GM10266 (cell line): Measurements from ENCODE around the gene ADAMTS1.
"Not testable (repeated sequence)": the region's sequence is repeated elsewhere in the genome, so short reads cannot be mapped to it uniquely, and the experiment has no call there.

Experiments used
- DNase-seq: peaks from one replicate; pipeline ENCODE4 v3.0.0; 2012; ENCODE audit errors: extremely low spot score
- TF ChIP-seq, protein P1 (sequence below): IDR thresholded peaks from 2 replicates; pipeline ENCODE4 v1.5.1; 2012; ENCODE audit warnings: mild to moderate bottlenecking, low read depth; ENCODE audit not compliant: control insufficient read depth, insufficient read depth; ENCODE audit errors: missing control alignments

The ADAMTS1 gene

DNA sequence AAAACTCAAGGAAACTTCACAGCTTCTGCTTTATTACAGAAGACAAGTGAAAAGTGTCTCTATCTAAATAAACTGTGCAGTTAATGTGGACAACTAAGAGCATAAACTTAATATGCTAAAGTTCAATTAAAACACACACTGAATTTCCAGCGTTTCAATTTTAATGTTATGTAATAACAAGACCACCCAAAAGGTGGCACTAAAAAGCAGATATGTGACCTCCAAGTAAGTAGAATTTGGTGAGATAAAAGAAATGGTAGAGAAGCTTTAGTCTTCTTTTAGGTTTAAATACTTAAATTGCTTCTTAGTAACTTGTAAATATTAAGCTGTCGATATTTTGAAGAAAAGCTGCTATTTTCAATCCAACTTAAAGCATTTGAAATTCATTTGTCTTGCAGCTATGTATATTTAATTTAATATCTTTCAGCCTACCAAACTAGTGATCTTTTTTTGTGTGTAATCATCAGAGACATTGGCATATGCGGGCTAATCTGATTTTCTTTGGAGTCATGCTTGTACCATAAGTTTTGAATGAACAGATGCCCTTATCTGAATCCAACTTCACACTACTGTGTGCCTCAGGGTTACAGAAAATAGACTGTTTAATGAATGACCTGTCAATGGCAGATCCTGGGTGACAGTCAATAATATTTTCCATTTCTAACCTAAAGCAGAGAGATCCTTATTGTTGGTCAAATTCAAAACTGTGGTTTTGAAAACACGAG, 36.5 kb upstream of the ADAMTS1 start:
- DNase-seq = no peak
- TF ChIP-seq, protein P1, sequence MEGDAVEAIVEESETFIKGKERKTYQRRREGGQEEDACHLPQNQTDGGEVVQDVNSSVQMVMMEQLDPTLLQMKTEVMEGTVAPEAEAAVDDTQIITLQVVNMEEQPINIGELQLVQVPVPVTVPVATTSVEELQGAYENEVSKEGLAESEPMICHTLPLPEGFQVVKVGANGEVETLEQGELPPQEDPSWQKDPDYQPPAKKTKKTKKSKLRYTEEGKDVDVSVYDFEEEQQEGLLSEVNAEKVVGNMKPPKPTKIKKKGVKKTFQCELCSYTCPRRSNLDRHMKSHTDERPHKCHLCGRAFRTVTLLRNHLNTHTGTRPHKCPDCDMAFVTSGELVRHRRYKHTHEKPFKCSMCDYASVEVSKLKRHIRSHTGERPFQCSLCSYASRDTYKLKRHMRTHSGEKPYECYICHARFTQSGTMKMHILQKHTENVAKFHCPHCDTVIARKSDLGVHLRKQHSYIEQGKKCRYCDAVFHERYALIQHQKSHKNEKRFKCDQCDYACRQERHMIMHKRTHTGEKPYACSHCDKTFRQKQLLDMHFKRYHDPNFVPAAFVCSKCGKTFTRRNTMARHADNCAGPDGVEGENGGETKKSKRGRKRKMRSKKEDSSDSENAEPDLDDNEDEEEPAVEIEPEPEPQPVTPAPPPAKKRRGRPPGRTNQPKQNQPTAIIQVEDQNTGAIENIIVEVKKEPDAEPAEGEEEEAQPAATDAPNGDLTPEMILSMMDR = no peak

DNA sequence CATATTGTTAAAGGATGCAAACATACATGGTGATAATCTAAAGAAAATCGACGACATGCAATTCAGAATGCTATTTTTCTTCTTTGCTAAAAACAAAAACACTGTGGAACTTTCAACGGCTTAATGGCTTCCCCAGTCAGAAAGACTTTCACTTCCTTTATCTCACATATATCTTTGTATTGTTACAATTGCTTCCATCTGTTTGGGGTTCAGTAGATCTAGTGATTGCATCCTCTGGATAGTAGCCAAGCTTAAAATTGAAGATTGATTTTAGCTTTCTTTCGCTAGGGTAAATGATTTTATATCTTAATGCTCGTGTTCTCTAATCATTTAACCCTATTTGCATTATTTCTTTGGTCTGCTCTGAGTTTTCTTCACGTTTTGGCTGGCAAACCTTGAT, 31.8 kb upstream of the ADAMTS1 start:
- no peak for DNase-seq

DNA sequence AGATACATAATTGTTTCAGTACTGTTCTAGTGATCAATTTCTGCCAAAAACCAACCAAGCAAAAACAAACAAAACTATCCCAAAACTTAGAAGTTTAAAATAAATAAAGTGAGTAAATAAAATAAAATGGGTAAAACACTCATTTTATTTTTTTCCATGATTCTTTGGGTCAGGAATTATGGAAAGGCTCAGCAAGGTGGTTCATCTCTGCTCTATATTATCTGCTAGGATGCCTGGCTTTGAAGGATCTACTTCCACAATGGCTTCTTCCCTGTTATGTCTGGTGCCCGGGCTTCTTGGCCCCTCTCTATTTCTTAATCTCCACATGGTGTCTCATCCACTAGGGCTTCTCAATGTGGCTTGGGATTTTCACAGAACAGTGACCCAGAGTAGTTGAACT, 29.1 kb upstream of the ADAMTS1 start:
- TF ChIP-seq, protein P1 = no peak
- no peak for DNase-seq

More for the DNA sequence above, 31.8 kb upstream of the ADAMTS1 start:
- TF ChIP-seq, protein P1 = no peak

DNA sequence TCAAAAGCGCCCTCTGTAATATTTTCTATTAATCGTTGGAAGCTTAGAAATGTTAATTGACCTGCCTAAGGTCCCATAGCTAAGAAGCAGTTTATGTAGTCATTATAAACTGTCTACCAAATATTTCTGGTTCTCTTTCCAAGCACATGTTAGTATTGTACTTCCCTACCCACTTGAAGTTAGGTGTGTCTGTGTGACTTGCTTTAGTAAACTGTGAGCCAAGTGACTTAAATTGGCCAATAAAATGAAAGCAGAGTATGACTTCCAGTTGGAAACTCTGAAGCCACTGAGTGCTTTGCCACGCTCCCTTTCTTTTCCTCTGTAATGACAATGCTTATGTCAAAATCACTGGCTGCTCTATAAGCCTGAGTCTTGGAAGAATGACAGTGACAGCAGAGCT, 20.6 kb upstream of the ADAMTS1 start:
- TF ChIP-seq, protein P1 = no peak
- DNase-seq = no peak

DNA sequence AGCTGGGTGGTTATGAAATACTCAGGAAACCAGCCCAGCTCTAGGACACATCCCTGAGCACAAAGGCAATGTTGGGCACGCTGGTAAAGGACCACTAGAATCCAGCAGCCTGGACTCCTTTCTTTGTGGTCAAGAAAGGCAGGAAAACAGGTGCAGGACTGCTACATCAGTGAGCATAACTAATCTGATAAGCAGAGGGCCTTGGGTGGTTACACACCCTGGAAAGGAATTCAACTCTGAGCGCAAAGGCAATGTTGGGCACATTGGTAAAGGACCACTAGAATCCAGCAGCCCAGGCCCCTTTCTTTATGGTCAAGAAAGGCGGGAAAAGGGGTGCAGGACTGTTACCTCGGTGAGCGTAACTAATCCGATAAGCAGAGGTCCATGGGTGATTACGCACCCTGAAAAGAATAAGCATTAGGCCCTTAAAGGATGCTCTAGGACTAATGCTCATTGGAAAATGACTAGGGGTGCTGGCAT, 11.7 kb upstream of the ADAMTS1 start:
- DNase-seq = not testable (repeated sequence)

DNA sequence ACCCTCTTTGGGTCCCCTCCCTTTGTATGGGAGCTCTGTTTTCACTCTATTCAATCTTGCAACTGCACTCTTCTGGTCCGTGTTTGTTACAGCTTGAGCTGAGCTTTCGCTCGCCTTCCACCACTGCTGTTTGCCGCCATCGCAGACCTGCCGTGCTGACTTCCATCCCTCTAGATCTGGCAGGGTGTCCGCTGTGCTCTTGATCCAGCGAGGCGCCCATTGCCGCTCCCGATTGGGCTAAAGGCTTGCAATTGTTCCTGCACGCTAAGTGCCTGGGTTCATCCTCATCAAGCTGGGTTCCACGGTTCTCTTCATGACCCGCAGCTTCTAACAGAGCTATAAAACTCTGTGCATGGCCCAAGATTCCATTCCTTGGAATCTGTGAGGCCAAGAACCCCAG, 9.5 kb upstream of the ADAMTS1 start:
- not testable (repeated sequence) for DNase-seq

DNA sequence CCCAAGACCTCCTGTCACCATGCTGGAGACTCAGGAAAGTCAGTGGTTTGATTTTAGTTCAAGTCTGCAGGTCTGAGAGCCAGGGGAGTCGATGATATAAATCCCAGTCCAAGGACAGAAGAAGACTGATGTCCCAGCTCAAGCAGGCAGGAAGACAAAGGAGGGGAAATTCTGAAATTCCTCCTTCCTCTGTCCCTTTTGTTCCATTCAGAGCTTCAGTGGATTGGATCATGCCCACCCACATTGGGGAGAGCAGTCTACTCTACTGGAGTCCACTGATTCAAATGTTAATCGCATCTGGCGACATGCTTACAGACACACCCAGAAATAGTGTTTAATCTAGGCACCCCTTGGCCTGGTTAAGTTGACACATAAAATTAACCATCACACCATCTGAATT, 7.2 kb upstream of the ADAMTS1 start:
- TF ChIP-seq, protein P1 = no peak
- no peak for DNase-seq

DNA sequence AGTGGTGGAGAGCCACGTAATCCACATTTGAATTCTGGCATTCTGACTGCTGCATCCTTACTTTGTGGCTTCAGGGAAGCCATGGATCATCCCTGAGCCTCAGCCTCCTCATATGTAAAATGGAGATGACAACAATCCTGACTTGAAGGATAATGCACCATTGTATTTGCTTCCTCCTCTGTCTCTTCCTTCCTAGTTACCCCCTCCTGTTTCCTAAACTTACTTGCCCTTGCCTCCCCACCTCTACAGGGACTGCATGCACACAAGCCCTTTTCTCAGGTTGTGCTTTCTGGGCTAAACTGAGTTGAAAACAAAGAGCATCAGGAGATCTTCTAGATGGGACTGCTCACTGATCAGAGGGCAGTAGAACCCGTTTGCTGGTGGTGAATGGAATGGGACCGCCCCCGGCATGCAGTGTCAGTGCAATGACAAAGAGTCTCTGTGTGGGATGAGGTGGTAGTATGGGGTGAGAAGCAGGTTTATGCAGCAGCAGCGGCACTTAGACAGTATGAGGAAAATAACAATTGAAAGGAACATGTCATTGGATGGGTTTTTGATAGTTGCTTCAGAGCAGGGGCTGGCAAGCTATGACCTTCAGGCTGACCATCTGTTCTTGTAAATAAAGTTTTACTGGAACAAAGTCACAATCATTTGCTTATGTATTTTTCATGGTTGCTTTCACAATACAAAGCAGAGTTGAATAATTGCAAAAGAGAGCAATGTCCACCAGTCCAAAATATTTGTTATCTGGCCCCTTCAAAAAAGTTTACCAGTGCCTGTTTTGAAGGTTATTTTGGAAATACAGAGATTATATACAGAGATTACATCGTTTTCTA, 6.1 kb upstream of the ADAMTS1 start:
- TF ChIP-seq, protein P1 = no peak
- no peak for DNase-seq
